HL-60 (cell line): ENCODE data around the gene SMOC2.

Source experiments
- DNase-seq, 2 experiments: peaks; one replicate each; pipeline ENCODE4 v3.0.0-alpha.2; 2010 to 2020; ENCODE audit warnings: low read depth in 1 of 2, low spot score in 1 of 2
- H3K27ac ChIP-seq: fragments of 250-450 bp; sonication (Bioruptor Pico); replicated peaks from 2 replicates; pipeline ENCODE4 v1.5.1; 2020; ENCODE audit warnings: mild to moderate bottlenecking, moderate library complexity
- H3K27me3 ChIP-seq: fragments of 250-450 bp; sonication (Bioruptor Pico); 2 replicates; pipeline ENCODE4 v1.5.1; 2021; ENCODE audit warnings: mild to moderate bottlenecking, moderate library complexity; ENCODE audit not compliant: insufficient read depth, poor library complexity, severe bottlenecking
- H3K4me3 ChIP-seq: replicated peaks from 2 replicates; pipeline ENCODE4 v1.5.1; 2011; ENCODE audit warnings: mild to moderate bottlenecking, control low read depth, low read length; ENCODE audit not compliant: insufficient read depth
- GABPA ChIP-seq: IDR thresholded peaks from 2 replicates; pipeline ENCODE4 v1.6.1; 2012; ENCODE audit warnings: low read depth
- POLR2AphosphoS5 ChIP-seq: IDR thresholded peaks from 2 replicates; pipeline ENCODE4 v1.6.1; 2012; ENCODE audit warnings: low read depth
- SPI1 ChIP-seq: IDR thresholded peaks from 2 replicates; pipeline ENCODE4 v1.6.1; 2012; ENCODE audit warnings: low read depth, mild to moderate bottlenecking, borderline replicate concordance
- TF ChIP-seq, protein P1 (sequence below): IDR thresholded peaks from one replicate; pipeline ENCODE4 v1.5.1; 2011; ENCODE audit warnings: low read length, control low read depth, inconsistent platforms; ENCODE audit not compliant: insufficient read depth
- TF ChIP-seq, protein P2 (sequence below): IDR thresholded peaks from 2 replicates; pipeline ENCODE4 v1.6.1; 2012; ENCODE audit warnings: low read depth; ENCODE audit not compliant: insufficient replicate concordance

Gene SMOC2

DNA sequence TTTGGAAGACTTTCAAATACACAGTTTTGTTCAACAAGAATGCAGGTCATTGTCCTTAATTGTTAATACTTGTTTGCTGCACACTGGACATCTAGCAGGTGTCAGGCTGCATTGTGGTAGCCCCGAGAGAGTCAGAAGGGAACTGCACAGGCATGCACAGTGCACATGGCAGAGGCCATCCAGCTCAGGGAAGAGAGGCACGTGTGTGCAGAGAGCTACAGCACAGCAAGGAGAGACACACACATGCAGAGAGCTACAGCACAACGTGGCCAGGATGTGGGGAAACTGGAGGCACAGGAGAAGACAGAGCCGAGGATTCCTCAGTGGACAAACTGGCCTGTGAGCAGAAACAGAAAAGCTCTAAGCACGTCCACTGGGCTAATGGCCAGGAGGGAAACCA, 272.0 kb downstream of the SMOC2 start:
- no peak for TF ChIP-seq POLR2AphosphoS5
- TF ChIP-seq SPI1: no peak
- TF ChIP-seq, protein P1, sequence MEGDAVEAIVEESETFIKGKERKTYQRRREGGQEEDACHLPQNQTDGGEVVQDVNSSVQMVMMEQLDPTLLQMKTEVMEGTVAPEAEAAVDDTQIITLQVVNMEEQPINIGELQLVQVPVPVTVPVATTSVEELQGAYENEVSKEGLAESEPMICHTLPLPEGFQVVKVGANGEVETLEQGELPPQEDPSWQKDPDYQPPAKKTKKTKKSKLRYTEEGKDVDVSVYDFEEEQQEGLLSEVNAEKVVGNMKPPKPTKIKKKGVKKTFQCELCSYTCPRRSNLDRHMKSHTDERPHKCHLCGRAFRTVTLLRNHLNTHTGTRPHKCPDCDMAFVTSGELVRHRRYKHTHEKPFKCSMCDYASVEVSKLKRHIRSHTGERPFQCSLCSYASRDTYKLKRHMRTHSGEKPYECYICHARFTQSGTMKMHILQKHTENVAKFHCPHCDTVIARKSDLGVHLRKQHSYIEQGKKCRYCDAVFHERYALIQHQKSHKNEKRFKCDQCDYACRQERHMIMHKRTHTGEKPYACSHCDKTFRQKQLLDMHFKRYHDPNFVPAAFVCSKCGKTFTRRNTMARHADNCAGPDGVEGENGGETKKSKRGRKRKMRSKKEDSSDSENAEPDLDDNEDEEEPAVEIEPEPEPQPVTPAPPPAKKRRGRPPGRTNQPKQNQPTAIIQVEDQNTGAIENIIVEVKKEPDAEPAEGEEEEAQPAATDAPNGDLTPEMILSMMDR: no peak
- TF ChIP-seq, protein P2, sequence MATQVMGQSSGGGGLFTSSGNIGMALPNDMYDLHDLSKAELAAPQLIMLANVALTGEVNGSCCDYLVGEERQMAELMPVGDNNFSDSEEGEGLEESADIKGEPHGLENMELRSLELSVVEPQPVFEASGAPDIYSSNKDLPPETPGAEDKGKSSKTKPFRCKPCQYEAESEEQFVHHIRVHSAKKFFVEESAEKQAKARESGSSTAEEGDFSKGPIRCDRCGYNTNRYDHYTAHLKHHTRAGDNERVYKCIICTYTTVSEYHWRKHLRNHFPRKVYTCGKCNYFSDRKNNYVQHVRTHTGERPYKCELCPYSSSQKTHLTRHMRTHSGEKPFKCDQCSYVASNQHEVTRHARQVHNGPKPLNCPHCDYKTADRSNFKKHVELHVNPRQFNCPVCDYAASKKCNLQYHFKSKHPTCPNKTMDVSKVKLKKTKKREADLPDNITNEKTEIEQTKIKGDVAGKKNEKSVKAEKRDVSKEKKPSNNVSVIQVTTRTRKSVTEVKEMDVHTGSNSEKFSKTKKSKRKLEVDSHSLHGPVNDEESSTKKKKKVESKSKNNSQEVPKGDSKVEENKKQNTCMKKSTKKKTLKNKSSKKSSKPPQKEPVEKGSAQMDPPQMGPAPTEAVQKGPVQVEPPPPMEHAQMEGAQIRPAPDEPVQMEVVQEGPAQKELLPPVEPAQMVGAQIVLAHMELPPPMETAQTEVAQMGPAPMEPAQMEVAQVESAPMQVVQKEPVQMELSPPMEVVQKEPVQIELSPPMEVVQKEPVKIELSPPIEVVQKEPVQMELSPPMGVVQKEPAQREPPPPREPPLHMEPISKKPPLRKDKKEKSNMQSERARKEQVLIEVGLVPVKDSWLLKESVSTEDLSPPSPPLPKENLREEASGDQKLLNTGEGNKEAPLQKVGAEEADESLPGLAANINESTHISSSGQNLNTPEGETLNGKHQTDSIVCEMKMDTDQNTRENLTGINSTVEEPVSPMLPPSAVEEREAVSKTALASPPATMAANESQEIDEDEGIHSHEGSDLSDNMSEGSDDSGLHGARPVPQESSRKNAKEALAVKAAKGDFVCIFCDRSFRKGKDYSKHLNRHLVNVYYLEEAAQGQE: no peak
- TF ChIP-seq GABPA: no peak
- no peaks in the 10 kb centered on the region for H3K27me3 ChIP-seq
- H3K4me3 ChIP-seq: no peak overlapping the region
- H3K27ac ChIP-seq: no peak overlapping the region
- no peak for DNase-seq

DNA sequence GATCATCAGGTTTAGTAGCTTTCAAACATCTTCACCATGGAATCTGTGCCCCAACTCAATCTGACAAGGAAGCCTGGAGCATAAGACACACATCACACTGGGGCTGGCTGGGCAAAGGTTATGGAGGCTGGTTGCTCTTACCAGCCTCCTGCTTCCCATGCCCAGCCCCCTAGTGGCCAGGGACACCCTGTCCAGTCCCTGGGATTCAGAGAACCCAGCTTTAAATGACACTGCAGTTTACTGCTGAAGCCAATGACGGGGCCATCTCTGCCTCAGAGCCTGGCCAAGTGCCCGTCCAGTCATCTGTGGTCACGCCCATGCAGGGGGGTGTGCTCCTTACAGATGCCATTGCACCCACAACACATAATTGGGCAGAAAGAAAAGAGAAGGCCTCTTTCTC, 272.9 kb downstream of the SMOC2 start:
- no peak for DNase-seq
- TF ChIP-seq, protein P1: no peak
- TF ChIP-seq POLR2AphosphoS5: no peak
- no peak for TF ChIP-seq SPI1
- H3K4me3 ChIP-seq: no peak overlapping the region
- H3K27ac ChIP-seq: no peak overlapping the region
- H3K27me3 ChIP-seq: no peaks in the 10 kb centered on the region

GRCh38 chr6:168714547-168715260, 273.7 kb downstream of the SMOC2 start:
- H3K4me3 ChIP-seq: no peak overlapping the region
- DNase-seq: no peak
- H3K27me3 ChIP-seq: no peaks in the 10 kb centered on the region
- TF ChIP-seq GABPA (no peak), POLR2AphosphoS5 (no peak), SPI1 (no peak)
- TF ChIP-seq, protein P2: no peak
- TF ChIP-seq, protein P1: no peak
- no peak overlapping the region for H3K27ac ChIP-seq
